Endodermal cell (in vitro differentiated cells): Measurements from ENCODE around the gene TNNT2. TPM values are rescaled to one million over a fixed set of nuclear protein-coding genes. Genes with fewer than 3 reads are reported as not detected.

ENCODE experiments used
- DNase-seq: peaks from one replicate; pipeline ENCODE4 v3.0.0-alpha.2; 2017
- H3K27ac ChIP-seq: 2 replicates; pipeline ENCODE4 v1.5.1; 2013; ENCODE audit warnings: mild to moderate bottlenecking, low read depth, low read length, moderate library complexity
- H3K27me3 ChIP-seq: 2 replicates; pipeline ENCODE4 v1.6.1; 2013; ENCODE audit warnings: mild to moderate bottlenecking, low read length, moderate library complexity; ENCODE audit not compliant: insufficient read depth, control insufficient read depth, poor library complexity, severe bottlenecking
- H3K36me3 ChIP-seq: 2 replicates; pipeline ENCODE4 v1.7.0; 2013; ENCODE audit warnings: mild to moderate bottlenecking, low read length, moderate library complexity; ENCODE audit not compliant: control insufficient read depth, insufficient read depth
- H3K4me1 ChIP-seq: one replicate; pipeline ENCODE4 v1.7.0; 2013; ENCODE audit warnings: low read length; ENCODE audit not compliant: control insufficient read depth, insufficient read depth
- H3K4me3 ChIP-seq: 2 replicates; pipeline ENCODE4 v1.5.1; 2013; ENCODE audit warnings: mild to moderate bottlenecking, low read length, moderate library complexity
- H3K9ac ChIP-seq: 2 replicates; pipeline ENCODE4 v1.6.1; 2013; ENCODE audit warnings: mild to moderate bottlenecking, low read length, moderate library complexity; ENCODE audit not compliant: poor library complexity, severe bottlenecking; ENCODE audit errors: extremely low read depth
- H3K9me3 ChIP-seq: 2 replicates; pipeline ENCODE4 v1.6.1; 2013; ENCODE audit warnings: mild to moderate bottlenecking, low read length, moderate library complexity; ENCODE audit not compliant: control insufficient read depth
- H3K27ac Mint-ChIP-seq: 2 replicates; pipeline ENCODE4 v1.8.0; 2020; ENCODE audit warnings: mixed read lengths
- H3K27me3 Mint-ChIP-seq: 2 replicates; pipeline ENCODE4 v1.8.0; 2021; ENCODE audit warnings: mild to moderate bottlenecking, mixed read lengths; ENCODE audit not compliant: insufficient read depth
- H3K36me3 Mint-ChIP-seq: 2 replicates; pipeline ENCODE4 v1.8.0; 2020; ENCODE audit warnings: low read depth, mixed read lengths
- H3K4me1 Mint-ChIP-seq: 2 replicates; pipeline ENCODE4 v1.8.0; 2020; ENCODE audit warnings: mixed read lengths
- H3K4me3 Mint-ChIP-seq: 2 replicates; pipeline ENCODE4 v1.8.0; 2020; ENCODE audit warnings: mild to moderate bottlenecking, moderate library complexity, mixed read lengths
- H3K9me3 Mint-ChIP-seq: 2 replicates; pipeline ENCODE4 v1.8.0; 2020; ENCODE audit warnings: mild to moderate bottlenecking, mixed read lengths
- CTCF ChIP-seq: fragments of 200-600 bp; sonication (generic); conservative IDR thresholded peaks from 2 replicates; pipeline ENCODE4 v1.5.0; 2021; ENCODE audit warnings: antibody characterized with exemption, mild to moderate bottlenecking
- WGBS, 2 experiments: methylation state at CpG; one replicate each; pipeline versions ENCODE4 v1.1.5 to v1.1.7; 2013; ENCODE audit warnings: missing lambda C conversion rate in 2 of 2, mixed read lengths in 1 of 2; ENCODE audit not compliant: insufficient coverage in 1 of 2, insufficient read length in 1 of 2; 5-methylcytosine and 5-hydroxymethylcytosine counted together
- total RNA-seq, 2 donors: library from RNA; stranded (reverse); fragmentation: NEBNext Ultra II Directional in 1 of 2; extraction: Animal tissue kit (Norgen Biotek cat#: 25700) in 1 of 2; gene quantifications; 2 replicates in 1 of 2; 3 replicates in 1 of 2; pipeline ENCODE4 v1.2.1, GENCODE V29; 2021

The TNNT2 gene
- total RNA-seq, 2 donors from 2014 or later = 0.35 to 0.88 TPM

- WGBS, 2 experiments = 92 to 93% methylated on average over 3 of the region's 3 CpGs
- Histone ChIP-seq H3K27me3 (peaks cover 2% of the 10 kb centered on the region), H3K9ac (no peak overlapping the region), H3K27ac (no peak overlapping the region), H3K4me1 (no peaks in the 10 kb centered on the region), H3K4me3 (no peak overlapping the region), H3K9me3 (no peaks in the 10 kb centered on the region), H3K36me3 (no peaks in the 10 kb centered on the region)
- no peak for TF ChIP-seq CTCF
- Mint-ChIP-seq H3K36me3 (no peaks in the 10 kb centered on the region), H3K27ac (no peak overlapping the region), H3K4me1 (peaks cover 28% of the 10 kb centered on the region), H3K4me3 (no peak overlapping the region), H3K9me3 (no peaks in the 10 kb centered on the region), H3K27me3 (no peaks in the 10 kb centered on the region)
- DNase-seq = no peak
Measured at GRCh38 chr1:201393076-201393475, 15.6 kb upstream of the TNNT2 start.

GRCh38 chr1:201391651-201392511 lies 14.4 kb upstream of the TNNT2 start:
- no peaks in the 10 kb centered on the region for H3K27me3 ChIP-seq
- 86 to 87% methylated on average over 9 of the region's 9 CpGs for WGBS, 2 experiments
- Mint-ChIP-seq H3K36me3 (peaks cover 4% of the 10 kb centered on the region), H3K4me1 (peaks cover 18% of the 10 kb centered on the region), H3K9me3 (no peaks in the 10 kb centered on the region), H3K27me3 (no peaks in the 10 kb centered on the region), H3K27ac (no peak overlapping the region), H3K4me3 (no peak overlapping the region)
- TF ChIP-seq CTCF = no peak
- H3K9ac ChIP-seq = no peak overlapping the region
- no peaks in the 10 kb centered on the region for H3K9me3 ChIP-seq
- DNase-seq = no peak
- no peaks in the 10 kb centered on the region for H3K4me1 ChIP-seq
- no peak overlapping the region for H3K27ac ChIP-seq
- no peak overlapping the region for H3K4me3 ChIP-seq
- no peaks in the 10 kb centered on the region for H3K36me3 ChIP-seq

- H3K27me3 ChIP-seq = no peaks in the 10 kb centered on the region
- no peaks in the 10 kb centered on the region for H3K36me3 ChIP-seq
- Mint-ChIP-seq H3K4me3 (no peak overlapping the region), H3K27me3 (no peaks in the 10 kb centered on the region), H3K4me1 (peaks cover 12% of the 10 kb centered on the region), H3K36me3 (peaks cover 5% of the 10 kb centered on the region), H3K27ac (no peak overlapping the region), H3K9me3 (no peaks in the 10 kb centered on the region)
- H3K4me3 ChIP-seq = no peak overlapping the region
- no peak for DNase-seq
- WGBS, 2 experiments = 78 to 100% methylated on average over 1 of the region's 1 CpG
- TF ChIP-seq CTCF = no peak
- no peak overlapping the region for H3K27ac ChIP-seq
- no peak overlapping the region for H3K9ac ChIP-seq
- H3K4me1 ChIP-seq = no peaks in the 10 kb centered on the region
- H3K9me3 ChIP-seq = no peaks in the 10 kb centered on the region
Measured at GRCh38 chr1:201391225-201391624, 13.7 kb upstream of the TNNT2 start.
